Stimulated activated CD8-positive, alpha-beta memory T cell treated with anti-CD3 and anti-CD28 coated beads, Interleukin-15, amount 100 ng/mL, for 1 hour (primary cell): ENCODE results near the gene DSP.

Experiments
- DNase-seq: peaks from one replicate; pipeline ENCODE4 v3.0.0-alpha.2; 2020; ENCODE audit warnings: low read depth

The DSP gene

DNA sequence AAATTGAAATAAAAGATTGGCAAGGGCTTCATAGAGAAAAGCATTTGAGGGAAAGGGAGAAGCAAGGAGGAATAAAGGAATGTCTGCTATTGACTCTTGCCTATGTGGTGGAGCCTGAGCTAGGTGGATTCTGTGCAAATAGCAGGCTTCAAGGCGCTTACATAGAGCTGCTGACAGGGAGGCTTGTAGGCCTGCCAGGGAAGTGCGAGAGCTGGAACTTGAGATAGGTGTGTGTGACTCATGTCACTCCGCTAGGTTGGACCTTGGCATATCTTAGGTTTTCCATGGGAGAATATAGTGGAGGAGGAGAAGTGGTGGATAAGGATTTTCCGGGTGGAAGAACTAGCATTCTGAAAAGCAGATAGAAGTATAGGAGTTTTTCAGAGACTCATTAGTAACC is 62.5 kb downstream of the DSP start:
- no peak for DNase-seq

DNA sequence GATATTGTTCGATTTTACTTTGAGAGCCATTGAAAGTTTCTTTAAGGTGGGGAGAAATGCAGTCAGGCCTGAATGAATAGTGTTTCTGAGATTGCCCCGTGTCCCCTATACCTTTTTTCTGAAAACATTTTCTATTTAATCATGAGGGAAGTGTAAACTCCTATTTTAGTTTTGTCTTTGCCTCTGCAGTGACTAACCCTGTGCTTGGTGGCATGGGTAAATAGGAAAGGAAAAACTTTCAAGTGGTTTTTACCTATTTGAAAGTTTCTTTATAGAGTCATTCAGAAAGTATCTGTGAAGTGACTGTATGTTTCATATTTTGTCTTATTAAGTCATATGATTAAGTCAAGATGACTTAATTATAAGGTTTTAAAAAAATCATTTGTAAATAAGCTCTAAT is 63.0 kb downstream of the DSP start:
- no peak for DNase-seq

- no peak for DNase-seq
Observed at GRCh38 chr6:7615611-7616383, 74.3 kb downstream of the DSP start.

GRCh38 chr6:7617801-7618764 is 76.6 kb downstream of the DSP start:
- DNase-seq, result no peak

DNA sequence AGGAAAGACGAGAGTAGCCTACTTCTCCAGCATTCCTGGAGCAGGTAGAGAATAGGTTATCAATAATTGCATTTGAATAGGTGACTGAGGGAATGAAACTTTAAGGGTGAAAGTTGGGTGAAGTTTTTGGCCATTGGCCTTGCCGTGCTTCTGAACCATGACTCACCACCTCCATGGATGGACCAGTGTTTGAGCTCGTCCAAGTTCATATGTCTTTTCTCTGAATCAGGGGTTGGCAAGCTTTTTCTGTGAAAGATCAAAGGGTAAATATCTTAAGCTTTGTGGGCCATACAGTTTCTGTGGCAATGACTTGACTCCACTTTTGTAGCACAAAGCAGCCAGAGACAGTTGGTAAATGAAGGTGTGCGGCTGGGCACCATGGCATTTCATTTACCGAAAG is 80.3 kb downstream of the DSP start:
- no peak for DNase-seq

DNA sequence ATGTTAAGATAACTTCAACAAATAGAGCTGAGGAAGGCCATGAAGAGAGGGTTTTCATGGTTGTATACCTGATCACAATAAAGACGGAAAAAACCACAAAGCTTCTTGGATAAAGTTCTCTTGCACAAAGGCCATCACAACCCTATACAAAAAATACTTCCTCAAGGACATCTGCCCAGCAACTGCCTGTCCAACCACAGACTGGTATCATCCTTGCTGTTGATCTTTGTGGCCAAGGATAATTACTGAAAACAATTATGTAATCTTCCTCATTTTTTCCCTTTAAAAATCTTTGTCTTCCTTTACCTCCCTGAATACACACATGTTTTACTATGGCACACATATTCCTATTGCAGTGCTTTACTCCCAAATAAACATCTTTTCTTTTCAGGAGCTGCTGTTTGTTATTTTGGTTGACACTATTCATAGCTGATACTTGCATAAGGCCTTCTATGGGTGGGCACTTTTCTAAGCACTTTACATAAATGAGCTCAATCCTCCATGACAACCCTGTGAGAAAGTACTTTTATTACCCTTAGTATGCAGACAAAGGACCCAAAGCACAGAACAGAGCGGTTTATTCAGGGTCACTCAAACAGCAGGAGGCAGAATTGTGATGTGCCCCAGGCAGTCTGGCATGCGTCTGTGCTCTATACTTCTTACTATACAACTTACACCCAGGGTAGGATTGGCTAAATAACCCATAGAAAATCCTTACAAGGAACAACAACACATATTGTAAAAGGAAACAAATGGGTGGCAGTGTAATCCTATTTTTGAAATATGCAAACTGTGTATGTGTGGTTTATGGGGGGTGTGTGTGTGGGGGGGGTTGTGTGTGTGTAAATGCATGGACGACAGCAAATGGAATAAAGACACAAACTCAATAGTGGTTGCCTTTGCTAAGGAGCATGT is 83.6 kb downstream of the DSP start:
- no peak for DNase-seq

GRCh38 chr6:7628479-7628878 is 87.0 kb downstream of the DSP start:
- no peak for DNase-seq

DNA sequence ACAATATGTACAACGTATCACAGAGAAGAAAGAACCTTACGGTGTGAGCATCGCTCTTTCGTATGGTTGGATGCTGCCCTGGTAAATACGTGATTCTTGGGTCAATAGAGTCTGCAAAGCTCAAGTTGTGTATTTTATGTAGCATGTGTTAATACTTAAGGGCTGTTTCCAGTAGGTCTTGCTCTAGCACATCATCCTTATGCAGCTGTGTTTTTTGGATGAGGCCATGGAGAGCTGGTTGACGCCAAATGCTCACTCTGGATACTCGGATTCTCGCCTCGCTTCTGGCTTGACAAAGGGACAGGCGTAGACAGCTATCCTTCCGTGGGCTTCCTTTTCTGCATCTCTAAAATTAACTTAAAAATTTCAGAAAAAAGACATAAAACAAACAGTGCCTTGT is 87.4 kb downstream of the DSP start:
- no peak for DNase-seq

DNA sequence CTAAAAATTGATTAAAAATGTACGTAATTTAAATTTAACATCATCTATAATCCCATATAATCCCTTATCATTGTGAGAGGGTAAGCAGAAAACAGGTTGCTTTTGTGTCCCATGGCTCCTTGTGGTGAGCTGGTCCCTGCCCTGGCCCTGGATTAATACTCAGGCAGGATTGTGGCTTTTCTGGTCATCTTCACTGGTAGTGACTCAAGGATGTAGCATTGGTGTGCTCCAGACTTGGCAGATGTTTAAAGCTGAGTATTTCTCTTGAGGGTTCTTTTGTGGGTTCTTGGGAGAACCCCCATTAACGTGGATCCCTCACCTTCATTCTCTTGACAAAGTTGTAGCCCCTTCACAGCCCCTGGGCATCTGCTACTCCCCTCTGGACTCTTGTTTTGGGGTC is 87.8 kb downstream of the DSP start:
- DNase-seq, result no peak

DNA sequence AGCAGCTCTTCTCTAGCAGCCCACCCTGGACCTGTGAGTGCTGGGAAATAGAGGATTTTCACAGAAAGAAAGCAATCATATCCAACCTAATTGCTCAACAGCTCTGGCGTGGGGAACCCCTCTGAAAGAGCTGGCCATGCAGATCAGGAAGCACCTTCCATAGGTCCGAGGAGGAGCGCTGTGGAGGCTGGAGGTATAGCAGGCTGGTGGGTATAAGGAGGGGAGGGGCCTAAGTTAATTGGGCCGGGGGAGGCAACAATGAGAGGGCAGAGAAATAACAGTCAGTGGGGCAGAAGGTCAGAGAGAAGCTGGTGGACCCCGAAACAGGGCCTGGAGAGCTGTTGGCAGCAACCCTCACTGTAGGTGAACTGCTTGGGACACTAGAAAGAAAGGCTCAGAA is 89.3 kb downstream of the DSP start:
- no peak for DNase-seq

- DNase-seq, result no peak
Observed at GRCh38 chr6:7631466-7631865, 90.0 kb downstream of the DSP start.

GRCh38 chr6:7632501-7633290 is 91.2 kb downstream of the DSP start:
- DNase-seq, result no peak

DNA sequence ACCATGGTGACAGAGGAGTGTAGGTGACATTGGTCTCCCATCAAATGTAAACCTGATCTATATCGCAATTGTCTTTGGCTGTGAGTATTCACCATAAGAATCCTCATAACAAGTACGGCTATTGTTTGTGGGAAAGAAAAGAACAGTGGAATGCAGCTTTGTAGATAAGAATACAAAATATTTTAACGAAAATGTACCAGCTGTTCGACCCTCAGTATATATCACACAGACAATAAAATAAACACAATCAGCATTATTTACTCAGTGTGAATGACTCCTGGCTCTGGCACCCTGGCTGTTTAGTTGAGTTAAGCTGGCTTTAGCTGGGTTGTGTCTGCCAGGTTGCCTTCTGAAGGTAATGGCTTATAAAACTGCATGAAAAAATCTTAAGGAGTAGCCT is 91.9 kb downstream of the DSP start:
- DNase-seq, result no peak

- no peak for DNase-seq
Observed at GRCh38 chr6:7636151-7636550, 94.7 kb downstream of the DSP start.
